Gastrocnemius medialis (tissue), 4 donors: ENCODE measurements around the gene FLT1. TPM values are rescaled to one million over a fixed set of nuclear protein-coding genes. Genes with fewer than 3 reads are reported as not detected.

Source experiments
- ATAC-seq, 2 donors: fragments of 150-250 bp; one replicate each; pipeline ENCODE4 v1.9.1; 2016
- DNase-seq, 2 donors: peaks; one replicate each; pipeline ENCODE4 v3.0.0-alpha.2; 2019
- H3K27ac ChIP-seq, 4 donors: fragments of 200-600 bp; sonication (generic); 1 replicate in 1 of 4; 2 replicates in 3 of 4; pipeline ENCODE4 v1.5.1; 2016 to 2018; ENCODE audit warnings: mild to moderate bottlenecking in 2 of 4, moderate library complexity in 1 of 4
- H3K27me3 ChIP-seq, 3 donors: fragments of 200-600 bp; sonication (generic) in 2 of 3; 1 replicate in 1 of 3; 2 replicates in 2 of 3; pipeline versions ENCODE4 v1.5.1 to v1.6.0; 2016 to 2019; ENCODE audit warnings: mild to moderate bottlenecking in 1 of 3, moderate library complexity in 1 of 3
- H3K36me3 ChIP-seq, 2 donors: fragments of 200-600 bp; sonication (generic) in 1 of 2; one replicate each; pipeline ENCODE4 v1.5.1; 2017 to 2018
- H3K4me1 ChIP-seq, 2 donors: fragments of 200-600 bp; sonication (generic) in 1 of 2; one replicate each; pipeline ENCODE4 v1.5.1; 2016 to 2017; ENCODE audit warnings: mild to moderate bottlenecking in 2 of 2
- H3K4me3 ChIP-seq, 4 donors: fragments of 200-600 bp; sonication (generic) in 3 of 4; 1 replicate in 1 of 4; 2 replicates in 3 of 4; pipeline ENCODE4 v1.5.1; 2016 to 2019; ENCODE audit warnings: mild to moderate bottlenecking in 2 of 4
- H3K9me3 ChIP-seq, 3 donors: fragments of 200-600 bp; sonication (generic) in 2 of 3; 1 replicate in 1 of 3; 2 replicates in 2 of 3; pipeline ENCODE4 v1.5.1; 2016 to 2019
- CTCF ChIP-seq, 5 experiments: fragments of 450-650 bp in 3 of 5; fragments of 200-600 bp in 2 of 5; sonication (generic) in 2 of 5; IDR thresholded peaks in 4 of 5; conservative IDR thresholded peaks in 1 of 5; 1 replicate in 4 of 5; 2 replicates in 1 of 5; pipeline ENCODE4 v1.5.1; 2016 to 2019; ENCODE audit warnings: antibody characterized with exemption in 5 of 5, mild to moderate bottlenecking in 3 of 5, moderate library complexity in 3 of 5
- POLR2A ChIP-seq, 2 donors: fragments of 450-650 bp; IDR thresholded peaks; one replicate each; pipeline ENCODE4 v1.6.1; 2017; ENCODE audit warnings: antibody characterized with exemption in 2 of 2, mild to moderate bottlenecking in 2 of 2, moderate library complexity in 2 of 2
- in situ Hi-C, 4 donors: fragments of 200-750 bp; cut with MboI; loops; one replicate each; pipeline versions ENCODE4 v1.15.0 to v1.8.0; 2017; ENCODE audit warnings: low sequenced_read_pairs in 4 of 4
- intact Hi-C: fragments of 100-400 bp; cut with DNase I; formaldehyde crosslinking; loops from one replicate; pipeline ENCODE4 v1.15.1; 2023; ENCODE audit warnings: low total_unique reads
- total RNA-seq, 4 donors: library from RNA; depleted of rRNA; stranded (reverse); fragments of >200 nt; gene quantifications; one replicate each; pipeline versions ENCODE4 v1.1.0 to v1.2.3, GENCODE V29; 2016

FLT1 gene
- total RNA-seq, 4 donors from 2014 or later: 20.7 to 42.9 (median 29.5) TPM

GRCh38 chr13:28297341-28297740 lies 197.6 kb downstream of the FLT1 start:
- no peak overlapping the region for H3K27ac ChIP-seq
- H3K4me1 ChIP-seq: no peaks in the 10 kb centered on the region
- no peak for TF ChIP-seq POLR2A (IDR thresholded peaks at IDR 0.05)
- no peak for TF ChIP-seq CTCF (IDR thresholded peaks at IDR 0.05 in 4 of 5, conservative IDR thresholded peaks at IDR 0.05 in 1 of 5)
- H3K4me3 ChIP-seq: no peak overlapping the region
- in situ Hi-C loops: no loop called here
- no peak for ATAC-seq
- H3K36me3 ChIP-seq: peaks cover 0 to 19% of the 10 kb centered on the region in 2 donors
- H3K9me3 ChIP-seq: no peaks in the 10 kb centered on the region
- no peaks in the 10 kb centered on the region for H3K27me3 ChIP-seq
- no peak for DNase-seq
- intact Hi-C loops: no loop called here

GRCh38 chr13:28286263-28286662 lies 208.7 kb downstream of the FLT1 start:
- DNase-seq: no peak
- Histone ChIP-seq H3K4me3 (no peak overlapping the region), H3K9me3 (no peaks in the 10 kb centered on the region), H3K36me3 (peaks cover 0 to 50% of the 10 kb centered on the region in 2 donors), H3K27ac (no peak overlapping the region), H3K27me3 (no peaks in the 10 kb centered on the region), H3K4me1 (no peaks in the 10 kb centered on the region)
- in situ Hi-C loops: no loop called here
- no peak for ATAC-seq
- TF ChIP-seq POLR2A (IDR thresholded peaks at IDR 0.05): no peak
- TF ChIP-seq CTCF (IDR thresholded peaks at IDR 0.05 in 4 of 5, conservative IDR thresholded peaks at IDR 0.05 in 1 of 5): no peak
- intact Hi-C loops: no loop called here

- in situ Hi-C loops (no loop called here), intact Hi-C loops (no loop called here)
- Histone ChIP-seq H3K27me3 (no peaks in the 10 kb centered on the region), H3K36me3 (peaks cover 0 to 47% of the 10 kb centered on the region in 2 donors), H3K4me3 (no peak overlapping the region), H3K4me1 (no peaks in the 10 kb centered on the region), H3K27ac (no peak overlapping the region), H3K9me3 (no peaks in the 10 kb centered on the region)
- TF ChIP-seq CTCF (IDR thresholded peaks at IDR 0.05 in 4 of 5, conservative IDR thresholded peaks at IDR 0.05 in 1 of 5) (no peak), POLR2A (IDR thresholded peaks at IDR 0.05) (no peak)
- no peak for ATAC-seq
- DNase-seq: no peak
These were observed 211.3 kb downstream of the FLT1 start for GRCh38 chr13:28283600-28283999.

- no peaks in the 10 kb centered on the region for H3K27me3 ChIP-seq
- no peak for DNase-seq
- H3K4me1 ChIP-seq: no peaks in the 10 kb centered on the region
- intact Hi-C loops: no loop called here
- no peak overlapping the region for H3K27ac ChIP-seq
- no peak for TF ChIP-seq POLR2A (IDR thresholded peaks at IDR 0.05)
- no peak for TF ChIP-seq CTCF (IDR thresholded peaks at IDR 0.05 in 4 of 5, conservative IDR thresholded peaks at IDR 0.05 in 1 of 5)
- no peak for ATAC-seq
- no peaks in the 10 kb centered on the region for H3K9me3 ChIP-seq
- peaks cover 0 to 38% of the 10 kb centered on the region in 2 donors for H3K36me3 ChIP-seq
- no peak overlapping the region for H3K4me3 ChIP-seq
- in situ Hi-C loops: no loop called here
These were observed 212.5 kb downstream of the FLT1 start for GRCh38 chr13:28282451-28282850.

- Histone ChIP-seq H3K4me3 (no peak overlapping the region), H3K27ac (no peak overlapping the region), H3K36me3 (peaks cover 0 to 10% of the 10 kb centered on the region in 2 donors), H3K4me1 (no peaks in the 10 kb centered on the region), H3K27me3 (no peaks in the 10 kb centered on the region), H3K9me3 (no peaks in the 10 kb centered on the region)
- intact Hi-C loops (no loop called here), in situ Hi-C loops (no loop called here)
- TF ChIP-seq POLR2A (IDR thresholded peaks at IDR 0.05): no peak
- no peak for TF ChIP-seq CTCF (IDR thresholded peaks at IDR 0.05 in 4 of 5, conservative IDR thresholded peaks at IDR 0.05 in 1 of 5)
- ATAC-seq (no peak), DNase-seq (no peak)
These were observed 221.0 kb downstream of the FLT1 start for GRCh38 chr13:28273919-28274318.
